GM12874 (cell line): Measurements from ENCODE around the gene ARMC6.

Source experiments
- TF ChIP-seq, protein P1 (sequence below): IDR thresholded peaks from 2 replicates; pipeline ENCODE4 v1.5.1; 2011; ENCODE audit warnings: low read depth, mild to moderate bottlenecking, control low read depth, low read length, moderate library complexity; ENCODE audit not compliant: insufficient read depth

ARMC6 gene

GRCh38 chr19:19033176-19033425 is 302 bp upstream of the ARMC6 start:
- TF ChIP-seq, protein P1, sequence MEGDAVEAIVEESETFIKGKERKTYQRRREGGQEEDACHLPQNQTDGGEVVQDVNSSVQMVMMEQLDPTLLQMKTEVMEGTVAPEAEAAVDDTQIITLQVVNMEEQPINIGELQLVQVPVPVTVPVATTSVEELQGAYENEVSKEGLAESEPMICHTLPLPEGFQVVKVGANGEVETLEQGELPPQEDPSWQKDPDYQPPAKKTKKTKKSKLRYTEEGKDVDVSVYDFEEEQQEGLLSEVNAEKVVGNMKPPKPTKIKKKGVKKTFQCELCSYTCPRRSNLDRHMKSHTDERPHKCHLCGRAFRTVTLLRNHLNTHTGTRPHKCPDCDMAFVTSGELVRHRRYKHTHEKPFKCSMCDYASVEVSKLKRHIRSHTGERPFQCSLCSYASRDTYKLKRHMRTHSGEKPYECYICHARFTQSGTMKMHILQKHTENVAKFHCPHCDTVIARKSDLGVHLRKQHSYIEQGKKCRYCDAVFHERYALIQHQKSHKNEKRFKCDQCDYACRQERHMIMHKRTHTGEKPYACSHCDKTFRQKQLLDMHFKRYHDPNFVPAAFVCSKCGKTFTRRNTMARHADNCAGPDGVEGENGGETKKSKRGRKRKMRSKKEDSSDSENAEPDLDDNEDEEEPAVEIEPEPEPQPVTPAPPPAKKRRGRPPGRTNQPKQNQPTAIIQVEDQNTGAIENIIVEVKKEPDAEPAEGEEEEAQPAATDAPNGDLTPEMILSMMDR: no peak

GRCh38 chr19:19034204-19034624 is 811 bp downstream of the ARMC6 start:
- TF ChIP-seq, protein P1: no peak

- TF ChIP-seq, protein P1: no peak
Measured at GRCh38 chr19:19039901-19040300, 6.5 kb downstream of the ARMC6 start.

DNA sequence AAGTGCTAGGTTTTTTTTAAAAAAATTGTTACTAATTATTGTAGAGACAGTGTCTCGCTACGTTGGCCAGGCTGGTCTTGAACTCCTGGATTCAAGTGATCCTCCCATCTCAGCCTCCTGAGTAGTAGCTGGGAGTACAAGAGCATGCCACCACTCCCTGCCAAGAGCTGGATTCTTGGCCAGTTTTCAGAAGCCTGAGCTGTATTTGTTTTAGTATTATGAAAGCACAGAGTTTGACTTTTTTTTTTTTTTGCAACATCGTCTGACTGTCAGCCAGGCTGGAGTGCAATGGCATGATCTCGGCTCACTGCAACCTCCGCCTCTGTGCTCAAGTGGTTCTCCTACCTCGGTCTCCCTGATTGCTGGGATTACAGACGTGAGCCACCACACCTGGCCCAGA is 7.0 kb downstream of the ARMC6 start:
- TF ChIP-seq, protein P1: no peak

GRCh38 chr19:19042732-19043280 is 9.4 kb downstream of the ARMC6 start:
- TF ChIP-seq, protein P1: no peak

GRCh38 chr19:19043481-19043880 is 10.1 kb downstream of the ARMC6 start:
- TF ChIP-seq, protein P1: no peak

- TF ChIP-seq, protein P1: no peak
Measured at GRCh38 chr19:19043881-19044280, 10.5 kb downstream of the ARMC6 start.

GRCh38 chr19:19049406-19049805 is 16.0 kb downstream of the ARMC6 start:
- TF ChIP-seq, protein P1: no peak
